Measurements from ENCODE around the gene PRKCE.

GRCh38 chr2:46160326-46160725 is 508.9 kb downstream of the PRKCE start:
- TF ChIP-seq POLR2AphosphoS5 (IDR thresholded peaks at IDR 0.05) (no peak), CTCF (IDR thresholded peaks at IDR 0.05) (no peak), POLR2A (IDR thresholded peaks at IDR 0.05) (no peak), EP300 (IDR thresholded peaks at IDR 0.05) (no peak)
